Sigmoid colon (tissue), 7 donors: Measurements from ENCODE around the gene CAMSAP2. TPM values are rescaled to one million over a fixed set of nuclear protein-coding genes. Genes with fewer than 3 reads are reported as not detected.

ENCODE experiments used
- DNase-seq: peaks from one replicate; pipeline ENCODE4 v3.0.0-alpha.2; 2019
- H3K27ac ChIP-seq, 4 donors: fragments of 200-600 bp; sonication (generic); one replicate each; pipeline ENCODE4 v1.5.1; 2016 to 2019; ENCODE audit warnings: mild to moderate bottlenecking in 1 of 4
- H3K27me3 ChIP-seq, 3 donors: fragments of 200-600 bp; sonication (generic); one replicate each; pipeline ENCODE4 v1.5.1; 2019; ENCODE audit warnings: mild to moderate bottlenecking in 1 of 3
- H3K36me3 ChIP-seq, 4 donors: fragments of 200-600 bp; sonication (generic); one replicate each; pipeline ENCODE4 v1.5.1; 2016 to 2019
- H3K4me1 ChIP-seq, 4 donors: fragments of 200-600 bp; sonication (generic); one replicate each; pipeline ENCODE4 v1.5.1; 2017 to 2019
- H3K4me3 ChIP-seq, 4 donors: fragments of 200-600 bp; sonication (generic); one replicate each; pipeline ENCODE4 v1.5.1; 2017 to 2019; ENCODE audit warnings: mild to moderate bottlenecking in 2 of 4, moderate library complexity in 1 of 4
- H3K9me3 ChIP-seq, 4 donors: fragments of 200-600 bp in 3 of 4; sonication (generic) in 3 of 4; one replicate each; pipeline versions ENCODE4 v1.5.1 to v1.6.1; 2013 to 2019
- CTCF ChIP-seq, 4 experiments: fragments of 450-650 bp in 3 of 4; fragments of 200-600 bp in 1 of 4; IDR thresholded peaks; one replicate each; pipeline ENCODE4 v1.5.1; 2016 to 2019; ENCODE audit warnings: antibody characterized with exemption in 4 of 4, mild to moderate bottlenecking in 3 of 4, moderate library complexity in 2 of 4
- EP300 ChIP-seq, 4 donors: sonication (generic); formaldehyde crosslinking; IDR thresholded peaks; one replicate each; pipeline ENCODE4 v1.6.1; 2017; ENCODE audit warnings: antibody characterized with exemption in 4 of 4
- POLR2A ChIP-seq, 2 donors: fragments of 450-650 bp; IDR thresholded peaks; one replicate each; pipeline ENCODE4 v1.6.1; 2016; ENCODE audit warnings: antibody characterized with exemption in 2 of 2, mild to moderate bottlenecking in 2 of 2, moderate library complexity in 2 of 2
- POLR2AphosphoS5 ChIP-seq, 4 donors: sonication (generic); formaldehyde crosslinking; IDR thresholded peaks; one replicate each; pipeline ENCODE4 v1.6.1; 2017; ENCODE audit warnings: antibody characterized with exemption in 4 of 4
- WGBS, 2 donors: extraction: QIAGEN DNeasy Blood & Tissue Kit; methylation state at CpG; one replicate each; pipeline ENCODE4 v1.1.7; 2013; 5-methylcytosine and 5-hydroxymethylcytosine counted together
- intact Hi-C: fragments of 100-400 bp; cut with DNase I; formaldehyde crosslinking; loops from one replicate; pipeline ENCODE4 v1.15.1; 2023
- polyA plus RNA-seq, 3 donors: library from polyadenylated mRNA; stranded (reverse); fragments of 200-250 nt; gene quantifications; one replicate each; pipeline ENCODE4 v1.2.3, GENCODE V29; 2013
- total RNA-seq, 4 donors: library from RNA; depleted of rRNA; stranded (reverse); fragments of >200 nt; gene quantifications; one replicate each; pipeline ENCODE4 v1.1.0, GENCODE V29; 2016
- donor health status: healthy with polysubstance abuse.
- donor health status: Bipolar disorder and iron deficiency.
- donor health status: healthy.

Gene CAMSAP2
- total and polyA plus RNA-seq, 7 donors = 1.2 to 40.7 (median 31.8) TPM

- TF ChIP-seq POLR2AphosphoS5 (IDR thresholded peaks at IDR 0.05) (no peak), CTCF (IDR thresholded peaks at IDR 0.05) (no peak), EP300 (IDR thresholded peaks at IDR 0.05) (no peak), POLR2A (IDR thresholded peaks at IDR 0.05) (no peak)
- Histone ChIP-seq H3K9me3 (no peaks in the 10 kb centered on the region), H3K27me3 (no peaks in the 10 kb centered on the region), H3K4me1 (no peaks in the 10 kb centered on the region), H3K4me3 (no peak overlapping the region), H3K36me3 (no peaks in the 10 kb centered on the region), H3K27ac (no peak overlapping the region)
- intact Hi-C loops = no loop called here
- DNase-seq = no peak
- WGBS, 2 donors = 89 to 96% methylated on average over 2 of the region's 2 CpGs
Observed at GRCh38 chr1:200710166-200710565, 28.5 kb upstream of the CAMSAP2 start.

GRCh38 chr1:200714504-200715187 lies 24.0 kb upstream of the CAMSAP2 start:
- Histone ChIP-seq H3K27me3 (no peaks in the 10 kb centered on the region), H3K9me3 (no peaks in the 10 kb centered on the region), H3K4me1 (no peaks in the 10 kb centered on the region), H3K4me3 (no peak overlapping the region), H3K36me3 (no peaks in the 10 kb centered on the region), H3K27ac (no peak overlapping the region)
- DNase-seq = no peak
- 56 to 78% methylated on average over 2 of the region's 2 CpGs for WGBS, 2 donors
- TF ChIP-seq EP300 (IDR thresholded peaks at IDR 0.05) (no peak), CTCF (IDR thresholded peaks at IDR 0.05) (no peak), POLR2AphosphoS5 (IDR thresholded peaks at IDR 0.05) (no peak), POLR2A (IDR thresholded peaks at IDR 0.05) (no peak)
- intact Hi-C loops = no loop called here

GRCh38 chr1:200720199-200720598 lies 18.5 kb upstream of the CAMSAP2 start:
- intact Hi-C loops = no loop called here
- no peak for DNase-seq
- no peak overlapping the region for H3K27ac ChIP-seq
- H3K36me3 ChIP-seq = no peaks in the 10 kb centered on the region
- no peak overlapping the region for H3K4me3 ChIP-seq
- H3K27me3 ChIP-seq = no peaks in the 10 kb centered on the region
- 91 to 96% methylated on average over 1 of the region's 1 CpG for WGBS, 2 donors
- TF ChIP-seq POLR2A (IDR thresholded peaks at IDR 0.05) (no peak), CTCF (IDR thresholded peaks at IDR 0.05) (no peak), POLR2AphosphoS5 (IDR thresholded peaks at IDR 0.05) (no peak), EP300 (IDR thresholded peaks at IDR 0.05) (no peak)
- H3K9me3 ChIP-seq = no peaks in the 10 kb centered on the region
- H3K4me1 ChIP-seq = no peaks in the 10 kb centered on the region

- Histone ChIP-seq H3K36me3 (no peaks in the 10 kb centered on the region), H3K9me3 (no peaks in the 10 kb centered on the region), H3K27ac (no peak overlapping the region), H3K4me1 (no peaks in the 10 kb centered on the region), H3K4me3 (no peak overlapping the region), H3K27me3 (no peaks in the 10 kb centered on the region)
- TF ChIP-seq POLR2AphosphoS5 (IDR thresholded peaks at IDR 0.05) (no peak), POLR2A (IDR thresholded peaks at IDR 0.05) (no peak), EP300 (IDR thresholded peaks at IDR 0.05) (no peak), CTCF (IDR thresholded peaks at IDR 0.05) (no peak)
- intact Hi-C loops = no loop called here
- DNase-seq = no peak
Observed at GRCh38 chr1:200724064-200724463, 14.6 kb upstream of the CAMSAP2 start.

- WGBS, 2 donors = 72 to 97% methylated on average over 2 of the region's 2 CpGs
- DNase-seq = no peak
- H3K9me3 ChIP-seq = no peaks in the 10 kb centered on the region
- TF ChIP-seq POLR2A (IDR thresholded peaks at IDR 0.05) (no peak), EP300 (IDR thresholded peaks at IDR 0.05) (no peak), CTCF (IDR thresholded peaks at IDR 0.05) (no peak), POLR2AphosphoS5 (IDR thresholded peaks at IDR 0.05) (no peak)
- H3K36me3 ChIP-seq = no peaks in the 10 kb centered on the region
- intact Hi-C loops = no loop called here
- H3K27me3 ChIP-seq = no peaks in the 10 kb centered on the region
- no peak overlapping the region for H3K27ac ChIP-seq
- no peaks in the 10 kb centered on the region for H3K4me1 ChIP-seq
- H3K4me3 ChIP-seq = no peak overlapping the region
Observed at GRCh38 chr1:200727257-200727656, 11.4 kb upstream of the CAMSAP2 start.
